Body of pancreas (tissue), 4 donors: ENCODE data around the gene ADGRL3. TPM values are rescaled to one million over a fixed set of nuclear protein-coding genes. Genes with fewer than 3 reads are reported as not detected.

ENCODE experiments used
- ATAC-seq: fragments of 150-250 bp; one replicate; pipeline ENCODE4 v1.9.1; 2016
- DNase-seq, 4 donors: peaks; one replicate each; pipeline ENCODE4 v3.0.0-alpha.2; 2019
- H3K27ac ChIP-seq, 4 donors: fragments of 200-600 bp; sonication (generic); 1 replicate in 3 of 4; 2 replicates in 1 of 4; pipeline versions ENCODE4 v1.5.1 to v1.6.1; 2016 to 2019; ENCODE audit warnings: mild to moderate bottlenecking in 1 of 4, mixed read lengths in 1 of 4, moderate library complexity in 1 of 4
- H3K27me3 ChIP-seq, 2 donors: fragments of 200-600 bp; sonication (generic); one replicate each; pipeline ENCODE4 v1.6.0; 2016; ENCODE audit warnings: mild to moderate bottlenecking in 1 of 2
- H3K36me3 ChIP-seq, 2 donors: fragments of 200-600 bp; sonication (generic); replicated peaks in 1 of 2; 2 replicates each; pipeline ENCODE4 v1.5.1; 2016; ENCODE audit warnings: low read depth in 2 of 2; ENCODE audit not compliant: insufficient read depth in 1 of 2
- H3K4me1 ChIP-seq: fragments of 200-600 bp; sonication (generic); one replicate; pipeline ENCODE4 v1.6.0; 2016
- H3K4me3 ChIP-seq, 2 donors: fragments of 200-600 bp; sonication (generic); 1 replicate in 1 of 2; 2 replicates in 1 of 2; pipeline ENCODE4 v1.5.1; 2016 to 2019
- H3K9me3 ChIP-seq, 3 donors: fragments of 200-600 bp; sonication (generic); 1 replicate in 2 of 3; 2 replicates in 1 of 3; pipeline ENCODE4 v1.5.1; 2016
- CTCF ChIP-seq, 7 experiments: fragments of 450-650 bp in 4 of 7; fragments of 200-600 bp in 3 of 7; sonication (generic) in 3 of 7; IDR thresholded peaks; one replicate each; pipeline ENCODE4 v1.5.1; 2016 to 2019; ENCODE audit warnings: antibody characterized with exemption in 7 of 7
- POLR2A ChIP-seq, 3 donors: fragments of 450-650 bp; IDR thresholded peaks; one replicate each; pipeline ENCODE4 v1.6.1; 2016; ENCODE audit warnings: antibody characterized with exemption in 3 of 3, mild to moderate bottlenecking in 2 of 3
- WGBS, 2 donors: methylation state at CpG; one replicate each; pipeline ENCODE4 v1.1.5; 2017; 5-methylcytosine and 5-hydroxymethylcytosine counted together
- intact Hi-C: fragments of 100-400 bp; cut with DNase I; formaldehyde crosslinking; loops from one replicate; pipeline ENCODE4 v1.15.1; 2023
- total RNA-seq, 2 donors: library from RNA; depleted of rRNA; stranded (reverse); fragments of >200 nt; gene quantifications; one replicate each; pipeline ENCODE4 v1.1.0, GENCODE V29; 2016

Gene ADGRL3
- total RNA-seq, 2 donors from 2014 or later = 0.33 to 1.0 TPM

- no peaks in the 10 kb centered on the region for H3K27me3 ChIP-seq
- no peaks in the 10 kb centered on the region for H3K4me1 ChIP-seq
- ATAC-seq (no peak), DNase-seq (no peak)
- H3K27ac ChIP-seq = no peak overlapping the region
- H3K4me3 ChIP-seq = no peak overlapping the region
- TF ChIP-seq POLR2A (IDR thresholded peaks at IDR 0.05) = no peak
- no peak for TF ChIP-seq CTCF (IDR thresholded peaks at IDR 0.05)
- no peaks in the 10 kb centered on the region for H3K9me3 ChIP-seq
- H3K36me3 ChIP-seq = no peaks in the 10 kb centered on the region
- WGBS, 2 donors = 42 to 49% methylated on average over 2 of the region's 2 CpGs
- intact Hi-C loops = no loop called here
Measured at GRCh38 chr4:61220556-61220955, 20.4 kb downstream of the ADGRL3 start.

DNA sequence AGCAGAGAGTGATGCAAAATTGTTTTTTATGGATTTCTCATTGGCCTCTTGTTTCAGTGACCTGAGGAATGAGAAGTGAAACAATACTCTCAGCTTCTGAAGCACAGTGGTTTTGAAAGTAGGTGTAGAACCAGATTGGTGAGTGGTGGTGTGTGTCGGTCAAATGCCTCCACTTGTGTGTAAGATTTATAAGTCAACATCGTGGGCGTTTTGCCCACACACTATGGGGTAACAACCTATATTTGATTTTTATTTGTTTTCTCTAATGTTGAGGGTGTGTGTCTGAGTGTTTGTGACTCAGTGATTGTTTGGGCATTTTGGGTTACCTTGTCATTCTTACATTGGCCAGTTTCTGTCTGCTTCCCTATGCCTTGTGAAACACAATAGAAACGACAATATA is 23.3 kb downstream of the ADGRL3 start:
- Histone ChIP-seq H3K9me3 (no peaks in the 10 kb centered on the region), H3K36me3 (no peaks in the 10 kb centered on the region), H3K27me3 (no peaks in the 10 kb centered on the region), H3K4me3 (no peak overlapping the region), H3K4me1 (no peaks in the 10 kb centered on the region), H3K27ac (no peak overlapping the region)
- 61 to 66% methylated on average over 4 of the region's 4 CpGs for WGBS, 2 donors
- TF ChIP-seq CTCF (IDR thresholded peaks at IDR 0.05) = no peak
- DNase-seq (no peak), ATAC-seq (no peak)
- intact Hi-C loops = no loop called here

GRCh38 chr4:61224573-61224972 is 24.4 kb downstream of the ADGRL3 start:
- intact Hi-C loops = no loop called here

DNA sequence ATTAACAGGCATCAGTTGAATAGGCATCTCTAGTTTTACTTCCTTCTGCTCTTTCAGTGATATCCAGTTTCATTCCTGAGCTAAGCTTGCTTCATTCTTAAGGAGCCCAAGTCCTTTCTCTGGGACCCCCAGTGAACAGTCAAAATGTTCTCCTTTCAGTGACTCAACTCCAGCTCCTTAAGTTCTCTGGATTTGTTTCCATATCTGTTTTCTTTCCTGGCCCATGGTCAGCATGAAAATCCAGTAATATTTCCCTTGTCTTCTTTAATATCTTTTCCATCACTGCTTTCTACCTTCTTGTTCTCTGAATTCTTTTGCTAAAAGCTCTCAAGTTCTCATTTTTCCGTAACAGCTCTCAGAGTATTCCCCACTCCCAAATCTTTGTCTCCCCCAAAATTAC is 25.5 kb downstream of the ADGRL3 start:
- DNase-seq = no peak
- H3K4me3 ChIP-seq = no peak overlapping the region

More at GRCh38 chr4:61224573-61224972, 24.4 kb downstream of the ADGRL3 start:
- Histone ChIP-seq H3K4me3 (no peak overlapping the region), H3K27ac (no peak overlapping the region), H3K9me3 (no peaks in the 10 kb centered on the region), H3K4me1 (no peaks in the 10 kb centered on the region), H3K27me3 (no peaks in the 10 kb centered on the region), H3K36me3 (no peaks in the 10 kb centered on the region)
- WGBS, 2 donors = 59 to 64% methylated on average over 8 of the region's 8 CpGs
- TF ChIP-seq CTCF (IDR thresholded peaks at IDR 0.05) (no peak), POLR2A (IDR thresholded peaks at IDR 0.05) (no peak)
- DNase-seq (no peak), ATAC-seq (no peak)

More for the DNA sequence above, 25.5 kb downstream of the ADGRL3 start:
- TF ChIP-seq CTCF (IDR thresholded peaks at IDR 0.05) (no peak), POLR2A (IDR thresholded peaks at IDR 0.05) (no peak)
- no peak for ATAC-seq
- H3K9me3 ChIP-seq = no peaks in the 10 kb centered on the region
- 50 to 56% methylated on average over 1 of the region's 1 CpG for WGBS, 2 donors
- intact Hi-C loops = no loop called here
- H3K36me3 ChIP-seq = no peaks in the 10 kb centered on the region
- no peaks in the 10 kb centered on the region for H3K27me3 ChIP-seq
- no peaks in the 10 kb centered on the region for H3K4me1 ChIP-seq
- no peak overlapping the region for H3K27ac ChIP-seq
